ENCODE results near the gene UBE2QL1. TPM values are rescaled to one million over a fixed set of nuclear protein-coding genes. Genes with fewer than 3 reads are reported as not detected.

Gene UBE2QL1
- total RNA-seq, 1 experiment from 2014 or later: not detected

DNA sequence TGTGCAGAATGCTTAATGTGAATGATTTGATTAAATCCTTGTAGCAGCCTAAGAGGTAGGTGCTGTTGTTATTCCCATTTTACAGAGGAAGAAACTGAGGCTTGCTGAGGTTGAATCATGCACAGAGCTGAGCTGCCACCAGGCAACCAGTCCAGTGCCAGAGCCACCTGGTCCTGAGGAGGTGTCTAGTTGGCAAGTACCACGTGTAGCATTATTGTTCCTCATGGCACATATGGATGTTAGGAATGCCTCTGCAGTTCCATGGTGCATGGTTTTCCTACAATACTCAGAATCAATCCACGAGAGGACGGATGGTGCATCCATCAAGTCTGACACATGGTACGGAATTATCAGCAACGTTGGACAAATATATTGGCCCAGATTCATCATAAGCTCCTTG, 8.9 kb downstream of the UBE2QL1 start:
- Mint-ChIP-seq H3K4me1 (ENCODE audit: low read depth, unreplicated experiment) (no peaks in the 10 kb centered on the region), H3K36me3 (ENCODE audit: insufficient read depth, unreplicated experiment) (no peaks in the 10 kb centered on the region), H3K9me3 (ENCODE audit: low read depth, unreplicated experiment) (no peaks in the 10 kb centered on the region), H3K27ac (ENCODE audit: unreplicated experiment) (no peak overlapping the region), H3K27me3 (ENCODE audit: unreplicated experiment) (peaks cover 54% of the 10 kb centered on the region), H3K4me3 (ENCODE audit: low read depth, unreplicated experiment) (no peak overlapping the region)
- CTCF ChIA-PET: no interaction called here
- intact Hi-C loops (cut with micrococcal nuclease; ENCODE audit: unreplicated experiment): no loop called here
- DNase-seq: no peak
- no TSS peak for BruUV-seq (replicated peaks)
- TF ChIP-seq, protein P1, sequence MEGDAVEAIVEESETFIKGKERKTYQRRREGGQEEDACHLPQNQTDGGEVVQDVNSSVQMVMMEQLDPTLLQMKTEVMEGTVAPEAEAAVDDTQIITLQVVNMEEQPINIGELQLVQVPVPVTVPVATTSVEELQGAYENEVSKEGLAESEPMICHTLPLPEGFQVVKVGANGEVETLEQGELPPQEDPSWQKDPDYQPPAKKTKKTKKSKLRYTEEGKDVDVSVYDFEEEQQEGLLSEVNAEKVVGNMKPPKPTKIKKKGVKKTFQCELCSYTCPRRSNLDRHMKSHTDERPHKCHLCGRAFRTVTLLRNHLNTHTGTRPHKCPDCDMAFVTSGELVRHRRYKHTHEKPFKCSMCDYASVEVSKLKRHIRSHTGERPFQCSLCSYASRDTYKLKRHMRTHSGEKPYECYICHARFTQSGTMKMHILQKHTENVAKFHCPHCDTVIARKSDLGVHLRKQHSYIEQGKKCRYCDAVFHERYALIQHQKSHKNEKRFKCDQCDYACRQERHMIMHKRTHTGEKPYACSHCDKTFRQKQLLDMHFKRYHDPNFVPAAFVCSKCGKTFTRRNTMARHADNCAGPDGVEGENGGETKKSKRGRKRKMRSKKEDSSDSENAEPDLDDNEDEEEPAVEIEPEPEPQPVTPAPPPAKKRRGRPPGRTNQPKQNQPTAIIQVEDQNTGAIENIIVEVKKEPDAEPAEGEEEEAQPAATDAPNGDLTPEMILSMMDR (IDR thresholded peaks at IDR 0.05; ENCODE audit: unreplicated experiment): no peak

DNA sequence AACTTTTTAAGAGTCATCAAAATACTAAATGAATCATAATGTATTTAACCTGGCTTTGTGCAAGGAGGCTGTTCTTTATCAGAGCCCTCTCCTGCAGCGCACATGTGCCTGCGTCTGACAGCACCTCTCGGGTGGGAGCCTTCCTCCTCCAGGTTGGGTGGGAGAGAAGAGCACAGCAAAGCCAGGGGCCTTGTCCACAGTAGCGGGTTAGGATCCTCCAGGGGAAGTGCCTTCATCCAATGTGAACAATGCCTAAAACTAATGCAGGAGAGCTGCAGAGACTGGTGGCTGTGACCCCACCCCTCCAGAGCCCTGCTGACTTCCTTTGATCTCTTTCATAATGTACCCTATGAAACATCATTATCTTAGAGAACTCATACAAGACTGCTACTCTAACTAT, 10.2 kb downstream of the UBE2QL1 start:
- Mint-ChIP-seq H3K9me3 (ENCODE audit: low read depth, unreplicated experiment) (no peaks in the 10 kb centered on the region), H3K36me3 (ENCODE audit: insufficient read depth, unreplicated experiment) (no peaks in the 10 kb centered on the region), H3K4me1 (ENCODE audit: low read depth, unreplicated experiment) (no peaks in the 10 kb centered on the region), H3K27ac (ENCODE audit: unreplicated experiment) (no peak overlapping the region), H3K4me3 (ENCODE audit: low read depth, unreplicated experiment) (no peak overlapping the region), H3K27me3 (ENCODE audit: unreplicated experiment) (peaks cover 42% of the 10 kb centered on the region)
- TF ChIP-seq, protein P1 (IDR thresholded peaks at IDR 0.05; ENCODE audit: unreplicated experiment): no peak
- intact Hi-C loops (cut with micrococcal nuclease; ENCODE audit: unreplicated experiment): no loop called here
- CTCF ChIA-PET: no interaction called here
- BruUV-seq (replicated peaks): no TSS peak
- DNase-seq: no peak

DNA sequence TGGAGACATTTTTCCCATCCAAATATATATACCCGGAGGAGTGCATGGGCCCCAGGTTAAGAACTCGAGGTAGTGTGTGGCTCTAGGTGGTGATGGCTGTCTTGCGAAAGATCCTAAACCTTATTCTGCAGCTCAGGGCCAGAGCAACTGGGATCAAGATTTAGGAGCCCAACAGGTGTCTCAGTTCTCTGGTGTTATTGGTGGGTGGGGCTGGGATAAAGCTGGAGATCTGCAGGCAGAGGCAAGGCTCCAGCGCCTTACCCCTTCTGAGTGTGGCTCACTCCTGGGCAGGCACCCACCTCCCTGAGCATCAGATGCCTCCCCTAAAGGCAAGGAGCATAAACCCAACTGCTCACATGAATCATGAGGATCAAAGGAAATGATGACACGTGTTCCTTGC, 11.2 kb downstream of the UBE2QL1 start:
- H3K9me3 Mint-ChIP-seq (ENCODE audit: low read depth, unreplicated experiment): no peaks in the 10 kb centered on the region
- no peak overlapping the region for H3K4me3 Mint-ChIP-seq (ENCODE audit: low read depth, unreplicated experiment)
- TF ChIP-seq, protein P1 (IDR thresholded peaks at IDR 0.05; ENCODE audit: unreplicated experiment): no peak
- no peaks in the 10 kb centered on the region for H3K4me1 Mint-ChIP-seq (ENCODE audit: low read depth, unreplicated experiment)
- BruUV-seq (replicated peaks): no TSS peak
- no peak overlapping the region for H3K27ac Mint-ChIP-seq (ENCODE audit: unreplicated experiment)
- DNase-seq: no peak
- CTCF ChIA-PET: no interaction called here
- H3K36me3 Mint-ChIP-seq (ENCODE audit: insufficient read depth, unreplicated experiment): no peaks in the 10 kb centered on the region
- intact Hi-C loops (cut with micrococcal nuclease; ENCODE audit: unreplicated experiment): no loop called here
- H3K27me3 Mint-ChIP-seq (ENCODE audit: unreplicated experiment): peaks cover 31% of the 10 kb centered on the region

DNA sequence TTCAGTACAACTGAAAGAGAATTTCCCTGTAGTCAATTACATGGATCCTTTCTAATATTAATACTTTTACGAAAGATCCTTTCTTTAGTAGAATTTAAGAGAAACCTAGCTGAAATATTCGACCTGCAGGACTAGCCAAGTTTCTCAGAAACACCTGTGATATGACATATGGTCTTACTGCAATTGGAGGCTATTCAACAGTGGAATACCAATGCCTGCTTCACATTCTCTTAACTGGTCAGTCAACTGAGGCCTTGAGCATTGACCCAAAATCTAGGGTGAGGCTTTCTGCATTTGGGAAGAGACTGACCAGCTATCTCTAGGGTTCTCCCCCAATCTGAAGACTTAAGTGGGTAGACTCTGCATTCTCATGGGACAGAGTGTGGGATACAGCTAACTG, 12.3 kb downstream of the UBE2QL1 start:
- CTCF ChIA-PET: interaction anchor here (0.7 kb wide), 1 partner anchor 32 kb away, joined by 5 read pairs; no protein-coding TSS in a partner anchor
- no peak overlapping the region for H3K27ac Mint-ChIP-seq (ENCODE audit: unreplicated experiment)
- no peaks in the 10 kb centered on the region for H3K9me3 Mint-ChIP-seq (ENCODE audit: low read depth, unreplicated experiment)
- H3K4me1 Mint-ChIP-seq (ENCODE audit: low read depth, unreplicated experiment): no peaks in the 10 kb centered on the region
- H3K27me3 Mint-ChIP-seq (ENCODE audit: unreplicated experiment): peaks cover 21% of the 10 kb centered on the region
- H3K36me3 Mint-ChIP-seq (ENCODE audit: insufficient read depth, unreplicated experiment): no peaks in the 10 kb centered on the region
- no peak overlapping the region for H3K4me3 Mint-ChIP-seq (ENCODE audit: low read depth, unreplicated experiment)
- no TSS peak for BruUV-seq (replicated peaks)
- no peak for DNase-seq
- TF ChIP-seq, protein P1 (IDR thresholded peaks at IDR 0.05; ENCODE audit: unreplicated experiment): no peak
- intact Hi-C loops (cut with micrococcal nuclease; ENCODE audit: unreplicated experiment): no loop called here
